Loucy (cell line): Measurements from ENCODE around the gene ARHGAP22.

Source experiments
- H2AFZ ChIP-seq: fragments of 200-600 bp; sonication (generic); 2 replicates; pipeline ENCODE4 v1.6.0; 2016; ENCODE audit warnings: antibody characterized with exemption, mild to moderate bottlenecking, low read length, moderate library complexity
- H3F3A ChIP-seq: fragments of 200-600 bp; 2 replicates; pipeline ENCODE4 v1.6.0; 2016; ENCODE audit warnings: antibody characterized with exemption, low read depth, mild to moderate bottlenecking
- H3K27me3 ChIP-seq: fragments of 200-600 bp; sonication (generic); 2 replicates; pipeline ENCODE4 v1.6.1; 2014; ENCODE audit warnings: low read length, mild to moderate bottlenecking; ENCODE audit not compliant: insufficient read depth, poor library complexity, severe bottlenecking
- H3K36me3 ChIP-seq: fragments of 200-600 bp; sonication (generic); 2 replicates; pipeline ENCODE4 v1.6.1; 2016; ENCODE audit warnings: low read length; ENCODE audit not compliant: insufficient read depth
- H3K4me1 ChIP-seq: fragments of 200-600 bp; sonication (generic); 2 replicates; pipeline ENCODE4 v1.5.1; 2014; ENCODE audit warnings: low read length, mild to moderate bottlenecking; ENCODE audit not compliant: insufficient read depth, poor library complexity, severe bottlenecking
- H3K4me2 ChIP-seq: fragments of 200-600 bp; sonication (generic); 2 replicates; pipeline ENCODE4 v1.6.0; 2014; ENCODE audit warnings: antibody characterized with exemption, low read length, low read depth, mild to moderate bottlenecking; ENCODE audit not compliant: poor library complexity, severe bottlenecking
- H3K4me3 ChIP-seq: fragments of 200-600 bp; sonication (generic); 2 replicates; pipeline ENCODE4 v1.5.1; 2014; ENCODE audit warnings: low read length, mild to moderate bottlenecking, mixed read lengths; ENCODE audit not compliant: poor library complexity, severe bottlenecking
- H3K79me2 ChIP-seq: fragments of 200-600 bp; sonication (generic); 2 replicates; pipeline ENCODE4 v1.6.1; 2014; ENCODE audit warnings: low read length; ENCODE audit not compliant: insufficient read depth
- H3K9ac ChIP-seq: fragments of 200-600 bp; sonication (generic); 2 replicates; pipeline ENCODE4 v1.6.0; 2014; ENCODE audit warnings: mild to moderate bottlenecking, low read depth, low read length, moderate library complexity; ENCODE audit not compliant: poor library complexity, severe bottlenecking
- H3K9me2 ChIP-seq: fragments of 200-600 bp; sonication (generic); replicated peaks from 2 replicates; pipeline ENCODE4 v1.6.1; 2016; ENCODE audit warnings: low read depth, low read length, mixed read lengths
- H3K9me3 ChIP-seq: fragments of 200-600 bp; sonication (generic); 2 replicates; pipeline ENCODE4 v1.6.1; 2014; ENCODE audit warnings: mild to moderate bottlenecking, antibody characterized with exemption, low read length, low read depth; ENCODE audit not compliant: insufficient read depth
- H4K20me1 ChIP-seq: fragments of 200-600 bp; sonication (generic); 2 replicates; pipeline ENCODE4 v1.6.0; 2014; ENCODE audit warnings: antibody characterized with exemption, low read length, mild to moderate bottlenecking; ENCODE audit not compliant: insufficient read depth, poor library complexity, severe bottlenecking
- CTCF ChIP-seq: fragments of 200-600 bp; sonication (generic); conservative IDR thresholded peaks from 2 replicates; pipeline ENCODE4 v1.5.1; 2014; ENCODE audit warnings: mild to moderate bottlenecking, antibody characterized with exemption, low read length
- EZH2phosphoT487 ChIP-seq: fragments of 200-600 bp; IDR thresholded peaks from 2 replicates; pipeline ENCODE4 v1.6.1; 2018; ENCODE audit warnings: antibody characterized with exemption, mild to moderate bottlenecking, moderate library complexity, borderline replicate concordance

The ARHGAP22 gene

GRCh38 chr10:48623009-48623408, 18.1 kb upstream of the ARHGAP22 start:
- H3K27me3 ChIP-seq = no peaks in the 10 kb centered on the region
- H4K20me1 ChIP-seq = no peaks in the 10 kb centered on the region
- no peaks in the 10 kb centered on the region for H3K79me2 ChIP-seq

GRCh38 chr10:48620719-48621118, 15.8 kb upstream of the ARHGAP22 start:
- Histone ChIP-seq H3K9me2 (no peaks in the 10 kb centered on the region), H2AFZ (no peak overlapping the region), H3F3A (no peaks in the 10 kb centered on the region), H3K36me3 (no peaks in the 10 kb centered on the region), H3K4me2 (no peak overlapping the region), H4K20me1 (no peaks in the 10 kb centered on the region), H3K4me3 (no peak overlapping the region), H3K79me2 (no peaks in the 10 kb centered on the region), H3K9me3 (0 out of 2 replicates have a peak, but pooled peaks cover 3% of the 10 kb centered on the region), H3K4me1 (no peaks in the 10 kb centered on the region), H3K27me3 (no peaks in the 10 kb centered on the region), H3K9ac (no peak overlapping the region)
- TF ChIP-seq CTCF (no peak), EZH2phosphoT487 (no peak)

More at GRCh38 chr10:48623009-48623408, 18.1 kb upstream of the ARHGAP22 start:
- Histone ChIP-seq H3K9me3 (0 out of 2 replicates have a peak, but pooled peaks cover 3% of the 10 kb centered on the region), H2AFZ (no peak overlapping the region), H3K36me3 (no peaks in the 10 kb centered on the region), H3K4me1 (no peaks in the 10 kb centered on the region), H3K9me2 (no peaks in the 10 kb centered on the region), H3K4me3 (no peak overlapping the region), H3F3A (no peaks in the 10 kb centered on the region), H3K9ac (no peak overlapping the region), H3K4me2 (no peak overlapping the region)
- TF ChIP-seq CTCF = no peak
- TF ChIP-seq EZH2phosphoT487 = no peak

GRCh38 chr10:48616436-48616835, 11.6 kb upstream of the ARHGAP22 start:
- TF ChIP-seq EZH2phosphoT487 = no peak
- TF ChIP-seq CTCF = no peak
- Histone ChIP-seq H4K20me1 (no peaks in the 10 kb centered on the region), H2AFZ (no peak overlapping the region), H3K36me3 (no peaks in the 10 kb centered on the region), H3K79me2 (no peaks in the 10 kb centered on the region), H3K4me3 (no peak overlapping the region), H3F3A (no peaks in the 10 kb centered on the region), H3K9me2 (no peaks in the 10 kb centered on the region), H3K4me2 (no peak overlapping the region), H3K9ac (no peak overlapping the region), H3K9me3 (no peaks in the 10 kb centered on the region), H3K27me3 (no peaks in the 10 kb centered on the region), H3K4me1 (no peaks in the 10 kb centered on the region)
